Endothelial cell of umbilical vein (primary cell): ENCODE data around the gene TUBB1.

Experiments
- JUN ChIP-seq: IDR thresholded peaks from 2 replicates; pipeline ENCODE4 v1.6.1; 2011; ENCODE audit warnings: borderline replicate concordance, low read depth; ENCODE audit not compliant: insufficient read length, insufficient read depth
- TF ChIP-seq, protein P1 (sequence below), 2 donors: IDR thresholded peaks; 1 replicate in 1 of 2; 2 replicates in 1 of 2; pipeline ENCODE4 v1.5.1; 2011; ENCODE audit warnings: low read length in 2 of 2, mild to moderate bottlenecking in 2 of 2, moderate library complexity in 2 of 2, control low read depth in 1 of 2, inconsistent platforms in 1 of 2, low read depth in 1 of 2; ENCODE audit not compliant: insufficient read depth in 1 of 2; ENCODE audit errors: extremely low read depth in 1 of 2

GRCh38 chr20:59025086-59025485, 5.9 kb downstream of the TUBB1 start:
- TF ChIP-seq, protein P1, sequence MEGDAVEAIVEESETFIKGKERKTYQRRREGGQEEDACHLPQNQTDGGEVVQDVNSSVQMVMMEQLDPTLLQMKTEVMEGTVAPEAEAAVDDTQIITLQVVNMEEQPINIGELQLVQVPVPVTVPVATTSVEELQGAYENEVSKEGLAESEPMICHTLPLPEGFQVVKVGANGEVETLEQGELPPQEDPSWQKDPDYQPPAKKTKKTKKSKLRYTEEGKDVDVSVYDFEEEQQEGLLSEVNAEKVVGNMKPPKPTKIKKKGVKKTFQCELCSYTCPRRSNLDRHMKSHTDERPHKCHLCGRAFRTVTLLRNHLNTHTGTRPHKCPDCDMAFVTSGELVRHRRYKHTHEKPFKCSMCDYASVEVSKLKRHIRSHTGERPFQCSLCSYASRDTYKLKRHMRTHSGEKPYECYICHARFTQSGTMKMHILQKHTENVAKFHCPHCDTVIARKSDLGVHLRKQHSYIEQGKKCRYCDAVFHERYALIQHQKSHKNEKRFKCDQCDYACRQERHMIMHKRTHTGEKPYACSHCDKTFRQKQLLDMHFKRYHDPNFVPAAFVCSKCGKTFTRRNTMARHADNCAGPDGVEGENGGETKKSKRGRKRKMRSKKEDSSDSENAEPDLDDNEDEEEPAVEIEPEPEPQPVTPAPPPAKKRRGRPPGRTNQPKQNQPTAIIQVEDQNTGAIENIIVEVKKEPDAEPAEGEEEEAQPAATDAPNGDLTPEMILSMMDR (IDR thresholded peaks at IDR 0.05; ENCODE audit: extremely low read depth in 1 of 2, insufficient read depth in 1 of 2, low read depth in 1 of 2, low read length in 2 of 2), result no peak
- TF ChIP-seq JUN, result no peak
